BJ (cell line): ENCODE results near the gene GNB1. TPM values are rescaled to one million over a fixed set of nuclear protein-coding genes. Genes with fewer than 3 reads are reported as not detected.

Source experiments
- CTCF ChIA-PET: fragments of 350-600 bp; formaldehyde crosslinking; extraction: SDS; loops from one replicate; lab custom pipeline; 2021; ENCODE audit warnings: antibody characterized with exemption, inconsistent platforms; lab: Yijun Ruan, JAX
- POLR2A ChIA-PET: fragments of 300-600 bp; sonication (Branson Sonifier 250); formaldehyde crosslinking; extraction: SDS; loops from one replicate; lab custom pipeline; 2021; ENCODE audit warnings: antibody characterized with exemption; lab: Charles Lee
- DNase-seq: peaks from one replicate; pipeline ENCODE4 v3.0.0-alpha.2; 2011; ENCODE audit warnings: low read depth
- H3K27me3 ChIP-seq: 2 replicates; pipeline ENCODE4 v1.6.0; 2011; ENCODE audit warnings: low read length; ENCODE audit not compliant: control insufficient read depth, insufficient read depth
- H3K36me3 ChIP-seq: 2 replicates; pipeline ENCODE4 v1.5.1; 2011; ENCODE audit warnings: low read length; ENCODE audit not compliant: control insufficient read depth, insufficient read depth
- H3K4me3 ChIP-seq: 2 replicates; pipeline ENCODE4 v1.5.1; 2011; ENCODE audit warnings: low read depth, mild to moderate bottlenecking, control low read depth, low read length
- CTCF ChIP-seq: IDR thresholded peaks from 2 replicates; pipeline ENCODE4 v1.5.1; 2011; ENCODE audit warnings: low read depth, mild to moderate bottlenecking, control low read depth, inconsistent platforms, low read length, moderate library complexity; ENCODE audit not compliant: insufficient read depth
- polyA plus RNA-seq: library from polyadenylated mRNA; depleted of rRNA; stranded (reverse); fragments of >200 nt; gene quantifications from 2 replicates; pipeline ENCODE4 v1.2.3, GENCODE V29; 2011

Gene GNB1
- polyA plus RNA-seq, 1 experiment, result 566 TPM

DNA sequence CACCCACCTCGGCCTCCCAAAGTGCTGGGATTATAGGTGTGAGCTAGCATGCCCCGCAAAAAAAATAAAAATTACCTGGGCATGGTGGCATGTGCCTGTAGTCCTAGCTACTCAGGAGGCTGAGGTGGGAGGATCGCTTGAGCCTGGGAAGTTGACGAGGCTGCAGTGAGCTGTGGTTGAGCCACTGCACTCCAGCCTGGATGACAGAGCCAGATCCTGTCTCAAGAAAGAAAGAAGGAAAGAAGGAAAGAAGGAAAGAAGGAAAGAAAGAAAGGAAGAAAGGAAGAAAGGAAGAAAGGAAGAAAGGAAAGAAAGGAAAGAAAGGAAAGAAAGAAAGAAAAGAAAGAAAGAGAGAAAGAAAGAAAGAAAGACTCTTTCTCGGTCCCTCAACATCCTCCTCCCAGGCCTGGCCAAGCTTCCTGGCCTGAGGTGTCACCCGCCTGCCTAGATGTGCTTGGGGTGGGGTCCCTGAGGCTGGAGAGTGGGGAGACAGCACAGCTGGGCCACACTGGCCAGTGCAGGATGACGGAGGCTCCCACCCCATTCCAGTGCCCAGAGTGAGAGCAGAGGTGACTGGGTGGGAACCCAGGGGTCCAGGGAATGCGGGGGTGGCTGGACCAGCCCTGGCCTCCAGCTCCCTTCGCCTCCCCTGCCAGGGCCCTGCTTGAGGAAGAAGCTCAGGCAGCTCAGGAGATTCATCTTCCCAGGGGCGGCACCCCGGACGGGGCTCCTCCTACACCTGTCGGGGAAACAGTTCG lies 10.2 kb upstream of the GNB1 start:
- POLR2A ChIA-PET, result no interaction called here
- Histone ChIP-seq H3K27me3 (no peaks in the 10 kb centered on the region), H3K4me3 (no peak overlapping the region)

DNA sequence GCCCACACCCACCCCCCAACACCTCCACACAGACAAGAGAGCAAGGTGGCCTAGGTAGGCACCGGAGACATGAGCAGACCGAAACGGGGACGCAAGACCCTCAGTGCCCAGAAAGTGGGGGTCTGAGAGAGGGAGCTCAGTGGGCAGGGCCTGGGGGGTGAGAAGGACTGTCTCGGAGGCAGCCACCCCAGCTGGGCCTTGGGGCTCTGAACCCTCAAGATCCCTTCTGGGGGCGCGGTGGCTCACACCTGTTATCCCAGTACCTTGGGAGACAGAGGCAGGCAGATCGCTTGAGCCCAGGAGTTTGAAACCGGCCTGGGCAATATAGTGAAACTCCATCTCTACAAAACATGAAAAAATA lies 9.1 kb upstream of the GNB1 start:
- no peak for TF ChIP-seq CTCF
- no peaks in the 10 kb centered on the region for H3K27me3 ChIP-seq
- no peaks in the 10 kb centered on the region for H3K36me3 ChIP-seq
- no peak overlapping the region for H3K4me3 ChIP-seq
- no peak for DNase-seq
- ChIA-PET CTCF (interaction anchor here (2.5 kb wide), 1 partner anchor 9 kb away, joined by 10 read pairs; no protein-coding TSS in a partner anchor), POLR2A (no interaction called here)

More for the DNA sequence above, 10.2 kb upstream of the GNB1 start:
- DNase-seq, result no peak
- TF ChIP-seq CTCF, result no peak
- no peaks in the 10 kb centered on the region for H3K36me3 ChIP-seq
- CTCF ChIA-PET, result interaction anchor here (1.1 to 1.4 kb wide), 3 partner anchors 9 to 155 kb away, joined by 3 to 4 read pairs (median 3); no protein-coding TSS in a partner anchor

DNA sequence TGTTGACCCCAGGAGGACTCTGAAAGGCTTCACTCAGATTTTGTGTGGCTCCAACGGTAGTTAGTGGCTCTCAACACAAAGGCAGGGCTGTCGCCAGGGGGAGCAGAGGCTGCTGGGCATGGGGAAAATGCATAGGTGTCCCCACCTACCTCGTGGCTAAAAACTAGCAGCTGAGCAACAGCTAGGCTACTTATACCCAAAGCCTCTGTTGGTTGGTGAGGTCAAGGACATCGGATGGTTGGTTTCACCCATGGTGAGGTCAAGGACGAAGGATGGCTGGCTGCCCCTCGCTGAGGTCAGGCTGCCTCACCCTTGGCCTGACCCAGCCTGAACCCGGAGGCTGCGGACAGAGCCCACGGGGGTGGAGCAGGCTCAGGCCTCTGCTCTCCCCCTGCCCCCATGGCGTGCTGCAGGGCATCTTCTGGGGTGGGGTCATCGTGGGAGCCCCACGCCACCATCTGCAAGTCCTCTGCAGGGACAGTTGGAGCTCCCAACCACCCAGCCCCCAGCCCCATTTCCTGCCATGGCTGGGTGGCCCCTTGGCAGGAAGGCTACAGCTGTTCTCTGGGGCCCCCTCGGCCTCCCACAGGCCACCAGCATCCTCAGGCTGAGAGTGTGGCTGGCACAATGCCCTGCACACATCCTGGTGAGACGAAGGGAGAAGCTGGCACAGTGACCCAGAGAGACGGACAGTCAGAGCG lies 8.5 kb upstream of the GNB1 start:
- H3K36me3 ChIP-seq, result no peaks in the 10 kb centered on the region
- no peak for DNase-seq
- no peak overlapping the region for H3K4me3 ChIP-seq
- ChIA-PET CTCF (interaction anchor here (1.0 to 2.5 kb wide), 2 partner anchors 8 to 10 kb away, joined by 3 to 10 read pairs; no protein-coding TSS in a partner anchor), POLR2A (no interaction called here)
- no peak; the same call in 1 of the 2 replicates for TF ChIP-seq CTCF
- no peaks in the 10 kb centered on the region for H3K27me3 ChIP-seq

DNA sequence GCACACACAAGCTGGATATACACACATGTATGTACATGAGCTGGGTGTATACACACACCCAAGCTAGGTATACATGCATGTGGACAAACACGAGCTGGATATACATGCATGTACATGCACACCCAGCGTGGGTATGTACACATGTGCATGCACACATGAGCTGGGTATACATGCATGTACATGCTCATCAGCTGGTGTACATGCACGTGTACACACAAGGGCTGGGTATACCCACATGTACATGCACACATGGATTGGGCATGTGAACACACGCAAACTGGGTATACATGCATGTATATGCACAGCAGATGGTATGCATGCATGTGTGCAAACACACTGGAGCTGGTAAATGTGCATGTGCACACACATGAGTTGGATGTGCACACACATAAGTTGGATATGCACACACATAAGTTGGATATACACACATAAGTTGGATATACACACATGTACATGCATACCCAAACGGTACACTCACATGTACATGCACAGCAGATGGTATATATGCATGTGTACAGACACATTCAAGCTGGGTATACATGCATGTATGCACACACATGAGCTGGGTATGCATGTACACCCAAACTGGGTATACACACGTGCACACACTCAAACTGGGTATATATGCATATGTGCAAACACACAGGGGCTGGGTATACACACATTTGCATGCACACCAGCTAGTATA lies 7.5 kb upstream of the GNB1 start:
- no peak overlapping the region for H3K4me3 ChIP-seq
- ChIA-PET CTCF (interaction anchor here (1.0 to 2.5 kb wide), 3 partner anchors 9 to 109 kb away, joined by 3 to 10 read pairs (median 3); no protein-coding TSS in a partner anchor), POLR2A (no interaction called here)
- H3K27me3 ChIP-seq, result no peaks in the 10 kb centered on the region
- TF ChIP-seq CTCF, result no peak
- DNase-seq, result no peak
- no peaks in the 10 kb centered on the region for H3K36me3 ChIP-seq
